GM12891 (cell line): ENCODE measurements around the gene DAB2IP.

Experiments
- DNase-seq: peaks from one replicate; pipeline ENCODE4 v3.0.0; 2011; ENCODE audit warnings: low spot score; ENCODE audit not compliant: insufficient read length
- FAIRE-seq: peaks from 2 replicates; lab custom pipeline; 2011; peaks lifted over from hg19 to GRCh38; lab: Jason Lieb, UNC
- PAX5 ChIP-seq: IDR thresholded peaks from 2 replicates; pipeline ENCODE4 v1.6.1; 2011; ENCODE audit warnings: low read length, moderate library complexity, mild to moderate bottlenecking; ENCODE audit not compliant: insufficient read depth, severe bottlenecking
- POLR2A ChIP-seq: IDR thresholded peaks from 2 replicates; pipeline ENCODE4 v1.6.1; 2011; ENCODE audit warnings: low read depth, low read length, control low read depth
- POLR2AphosphoS5 ChIP-seq: IDR thresholded peaks from 2 replicates; pipeline ENCODE4 v1.6.1; 2011; ENCODE audit warnings: low read depth, low read length, control low read depth
- POU2F2 ChIP-seq: IDR thresholded peaks from 2 replicates; pipeline ENCODE4 v1.6.1; 2011; ENCODE audit warnings: low read depth, mild to moderate bottlenecking, control low read depth, low read length, moderate library complexity
- SPI1 ChIP-seq: IDR thresholded peaks from 2 replicates; pipeline ENCODE4 v1.6.1; 2011; ENCODE audit warnings: low read depth, low read length, control low read depth
- TAF1 ChIP-seq: IDR thresholded peaks from 2 replicates; pipeline ENCODE4 v1.6.1; 2011; ENCODE audit warnings: low read depth, low read length, control low read depth

The DAB2IP gene

GRCh38 chr9:121652021-121652837, 795 bp downstream of the DAB2IP start:
- TF ChIP-seq TAF1 (no peak), SPI1 (no peak), POLR2AphosphoS5 (no peak), POLR2A (no peak), PAX5 (no peak), POU2F2 (no peak)
- no peak for DNase-seq
- no peak for FAIRE-seq

- FAIRE-seq, result no peak
Measured at GRCh38 chr9:121652838-121653231, 1.4 kb downstream of the DAB2IP start.

GRCh38 chr9:121654499-121655140, 3.2 kb downstream of the DAB2IP start:
- DNase-seq, result no peak
- no peak for FAIRE-seq
- TF ChIP-seq TAF1 (no peak), POLR2A (no peak), PAX5 (no peak), SPI1 (no peak), POLR2AphosphoS5 (no peak), POU2F2 (no peak)

More at GRCh38 chr9:121652838-121653231, 1.4 kb downstream of the DAB2IP start:
- no peak for DNase-seq
- no peak for TF ChIP-seq PAX5

- TF ChIP-seq POLR2AphosphoS5, result no peak
- FAIRE-seq (no peak), DNase-seq (no peak)
Measured at GRCh38 chr9:121655231-121655755, 3.9 kb downstream of the DAB2IP start.

GRCh38 chr9:121656941-121657470, 5.6 kb downstream of the DAB2IP start:
- TF ChIP-seq TAF1 (no peak), POU2F2 (no peak), SPI1 (no peak), POLR2A (no peak), POLR2AphosphoS5 (no peak), PAX5 (no peak)
- FAIRE-seq, result no peak

GRCh38 chr9:121658166-121658565, 6.7 kb downstream of the DAB2IP start:
- TF ChIP-seq POLR2A, result no peak
- no peak for TF ChIP-seq POLR2AphosphoS5
- no peak for TF ChIP-seq PAX5
- TF ChIP-seq SPI1, result no peak
- TF ChIP-seq POU2F2, result no peak
- no peak for TF ChIP-seq TAF1
- FAIRE-seq, result no peak

More at GRCh38 chr9:121656941-121657470, 5.6 kb downstream of the DAB2IP start:
- DNase-seq, result no peak

GRCh38 chr9:121658591-121658990, 7.2 kb downstream of the DAB2IP start:
- DNase-seq (no peak), FAIRE-seq (no peak)
- TF ChIP-seq TAF1, result no peak
- no peak for TF ChIP-seq PAX5
- no peak for TF ChIP-seq POLR2A
- no peak for TF ChIP-seq SPI1
- no peak for TF ChIP-seq POLR2AphosphoS5
- no peak for TF ChIP-seq POU2F2

More at GRCh38 chr9:121658166-121658565, 6.7 kb downstream of the DAB2IP start:
- DNase-seq, result no peak

GRCh38 chr9:121660367-121660766, 8.9 kb downstream of the DAB2IP start:
- DNase-seq (no peak), FAIRE-seq (no peak)
- no peak for TF ChIP-seq POLR2AphosphoS5
- TF ChIP-seq PAX5, result no peak
- TF ChIP-seq POLR2A, result no peak
- TF ChIP-seq TAF1, result no peak
- no peak for TF ChIP-seq SPI1
- TF ChIP-seq POU2F2, result no peak

GRCh38 chr9:121660876-121661275, 9.4 kb downstream of the DAB2IP start:
- FAIRE-seq (no peak), DNase-seq (no peak)
- TF ChIP-seq POLR2A (no peak), TAF1 (no peak), PAX5 (no peak), SPI1 (no peak), POU2F2 (no peak), POLR2AphosphoS5 (no peak)

GRCh38 chr9:121661328-121661727, 9.9 kb downstream of the DAB2IP start:
- DNase-seq (no peak), FAIRE-seq (no peak)
- TF ChIP-seq SPI1 (no peak), POLR2AphosphoS5 (no peak), PAX5 (no peak), POLR2A (no peak)
